Immature natural killer cell (primary cell): ENCODE data around the gene MORN4. TPM values are rescaled to one million over a fixed set of nuclear protein-coding genes. Genes with fewer than 3 reads are reported as not detected.

Source experiments
- DNase-seq, 3 donors: peaks; one replicate each; pipeline ENCODE4 v3.0.0; 2022; ENCODE audit warnings: mixed read lengths in 1 of 3
- H3K27ac Mint-ChIP-seq, 6 donors: one replicate each; pipeline ENCODE4 v1.8.0; 2020; ENCODE audit warnings: mixed read lengths in 6 of 6, mild to moderate bottlenecking in 5 of 6, inconsistent platforms in 4 of 6, moderate library complexity in 3 of 6
- H3K27me3 Mint-ChIP-seq, 3 donors: one replicate each; pipeline ENCODE4 v1.8.0; 2020 to 2021; ENCODE audit warnings: low read depth in 3 of 3, mild to moderate bottlenecking in 3 of 3, mixed read lengths in 3 of 3, moderate library complexity in 3 of 3, inconsistent platforms in 1 of 3
- H3K36me3 Mint-ChIP-seq, 3 donors: one replicate each; pipeline ENCODE4 v1.8.0; 2020; ENCODE audit warnings: mixed read lengths in 3 of 3, inconsistent platforms in 2 of 3, mild to moderate bottlenecking in 2 of 3
- H3K4me1 Mint-ChIP-seq, 2 donors: one replicate each; pipeline ENCODE4 v1.8.0; 2020; ENCODE audit warnings: inconsistent platforms in 2 of 2, mild to moderate bottlenecking in 2 of 2, mixed read lengths in 2 of 2, moderate library complexity in 1 of 2
- H3K4me3 Mint-ChIP-seq, 5 donors: one replicate each; pipeline ENCODE4 v1.8.0; 2020; ENCODE audit warnings: mild to moderate bottlenecking in 5 of 5, mixed read lengths in 5 of 5, inconsistent platforms in 3 of 5, moderate library complexity in 3 of 5
- H3K9me3 Mint-ChIP-seq, 6 donors: one replicate each; pipeline ENCODE4 v1.8.0; 2020; ENCODE audit warnings: mild to moderate bottlenecking in 6 of 6, mixed read lengths in 6 of 6, inconsistent platforms in 4 of 6, moderate library complexity in 3 of 6
- polyA plus RNA-seq, 3 donors: library from polyadenylated mRNA; unstranded; fragments of 300-500 nt; fragmentation: Illumina TruSeq; gene quantifications; one replicate each; pipeline ENCODE4 v1.2.3, GENCODE V29; 2021

MORN4 gene
- polyA plus RNA-seq, 3 donors from 2014 or later: 0.80 to 6.1 (median 1.1) TPM

DNA sequence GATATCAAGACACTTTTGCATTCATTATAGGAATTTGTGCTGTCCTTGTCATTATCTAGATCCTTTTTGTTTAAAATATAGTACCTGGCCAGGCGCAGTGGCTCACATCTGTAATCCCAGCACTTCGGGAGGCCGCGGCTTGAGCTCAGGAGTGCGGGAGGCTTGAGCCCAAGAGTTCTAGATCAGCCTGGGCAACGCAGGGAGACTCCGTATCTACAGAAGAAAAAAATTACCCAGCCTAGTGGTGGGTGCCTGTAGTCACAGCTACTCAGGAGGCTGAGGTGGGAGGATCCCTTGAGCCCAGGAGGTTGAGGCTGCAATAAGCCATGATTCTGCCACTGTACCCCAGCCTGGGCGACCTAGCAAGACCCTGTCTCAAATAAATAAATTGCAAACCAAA lies 621 bp upstream of the MORN4 start:
- H3K27me3 Mint-ChIP-seq: peaks cover 8 to 12% (median 11%) of the 10 kb centered on the region in 3 donors
- H3K27ac Mint-ChIP-seq: peak overlapping the region in 3 of 6 donors; percentile 26 to 92 (median 85)
- H3K36me3 Mint-ChIP-seq: peaks cover 0 to 4% (median 0%) of the 10 kb centered on the region in 3 donors
- peak overlapping the region; percentile 95 to 100 (median 95) for H3K4me3 Mint-ChIP-seq
- H3K9me3 Mint-ChIP-seq: no peaks in the 10 kb centered on the region
- peaks cover 13 to 17% of the 10 kb centered on the region in 2 donors for H3K4me1 Mint-ChIP-seq
- peak in 2 of 3 donors; percentile 11 to 18 for DNase-seq

DNA sequence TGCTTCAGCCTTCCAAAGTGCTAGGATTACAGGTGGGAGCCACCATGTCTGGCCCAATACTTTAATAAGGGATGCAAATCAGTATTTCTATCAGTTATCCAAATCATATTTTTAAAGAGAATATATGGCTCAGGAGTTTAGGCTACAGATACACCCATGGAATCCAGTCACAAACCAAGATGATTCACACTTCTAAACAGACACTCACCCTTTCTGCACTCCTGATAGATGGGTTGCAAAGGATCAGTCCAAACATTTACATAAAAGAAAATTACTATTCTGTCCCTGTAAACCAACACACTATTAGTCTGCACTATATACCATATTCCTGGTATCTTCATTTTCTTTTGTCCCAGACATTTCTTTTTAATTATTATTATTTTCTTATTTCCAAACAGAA lies 2.2 kb downstream of the MORN4 start:
- Mint-ChIP-seq H3K4me3 (no peak overlapping the region), H3K9me3 (no peaks in the 10 kb centered on the region), H3K27me3 (peaks cover 8 to 12% (median 11%) of the 10 kb centered on the region in 3 donors), H3K4me1 (peaks cover 13 to 17% of the 10 kb centered on the region in 2 donors), H3K36me3 (peaks cover 0 to 4% (median 0%) of the 10 kb centered on the region in 3 donors), H3K27ac (no peak overlapping the region)
- DNase-seq: no peak

DNA sequence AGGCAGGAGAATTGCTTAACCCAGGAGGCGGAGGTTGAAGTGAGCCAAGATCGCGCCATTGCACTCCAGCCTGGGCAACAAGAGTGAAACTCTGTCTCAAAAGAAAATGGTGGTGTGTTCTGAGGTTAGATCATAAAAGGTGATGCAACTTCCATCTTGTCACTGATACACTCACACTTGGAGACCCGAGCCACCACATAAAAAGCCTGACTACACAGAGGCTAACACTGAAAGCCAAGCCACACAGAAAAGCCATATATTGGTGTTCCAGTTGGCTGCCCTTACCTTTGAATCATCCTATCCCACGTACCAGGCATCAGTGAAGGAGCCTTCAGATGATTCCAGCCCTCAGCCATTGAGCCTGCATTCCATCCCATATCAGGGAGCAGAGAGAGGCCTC lies 4.0 kb downstream of the MORN4 start:
- Mint-ChIP-seq H3K9me3 (no peaks in the 10 kb centered on the region), H3K4me3 (no peak overlapping the region), H3K4me1 (peaks cover 13 to 17% of the 10 kb centered on the region in 2 donors), H3K36me3 (peaks cover 0 to 4% (median 0%) of the 10 kb centered on the region in 3 donors), H3K27me3 (peaks cover 8 to 12% (median 11%) of the 10 kb centered on the region in 3 donors), H3K27ac (no peak overlapping the region)
- DNase-seq: no peak

DNA sequence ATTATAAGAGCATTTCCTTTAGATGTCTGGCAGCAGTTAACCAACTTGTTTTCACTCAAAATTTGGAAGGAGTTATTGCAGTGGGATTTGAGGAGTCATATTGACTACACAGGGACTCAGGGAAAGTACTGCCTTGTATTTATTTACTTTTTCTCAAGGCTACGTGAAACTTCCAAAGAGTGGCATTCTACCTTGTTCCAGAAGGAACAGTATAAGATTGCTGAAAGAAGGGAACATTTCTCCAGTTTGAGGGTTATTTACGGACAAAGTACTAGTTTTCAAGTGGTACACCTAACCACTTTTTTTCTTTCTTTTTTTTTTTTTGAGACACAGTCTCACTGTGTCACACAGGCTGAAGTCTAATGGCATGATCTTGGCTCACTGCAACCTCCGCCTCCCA lies 5.1 kb downstream of the MORN4 start:
- no peak overlapping the region for H3K4me3 Mint-ChIP-seq
- no peaks in the 10 kb centered on the region for H3K9me3 Mint-ChIP-seq
- peaks cover 6 to 8% of the 10 kb centered on the region in 2 donors for H3K4me1 Mint-ChIP-seq
- peaks cover 2 to 7% (median 6%) of the 10 kb centered on the region in 3 donors for H3K27me3 Mint-ChIP-seq
- no peak for DNase-seq
- H3K36me3 Mint-ChIP-seq: peaks cover 0 to 4% (median 0%) of the 10 kb centered on the region in 3 donors
- no peak overlapping the region for H3K27ac Mint-ChIP-seq

DNA sequence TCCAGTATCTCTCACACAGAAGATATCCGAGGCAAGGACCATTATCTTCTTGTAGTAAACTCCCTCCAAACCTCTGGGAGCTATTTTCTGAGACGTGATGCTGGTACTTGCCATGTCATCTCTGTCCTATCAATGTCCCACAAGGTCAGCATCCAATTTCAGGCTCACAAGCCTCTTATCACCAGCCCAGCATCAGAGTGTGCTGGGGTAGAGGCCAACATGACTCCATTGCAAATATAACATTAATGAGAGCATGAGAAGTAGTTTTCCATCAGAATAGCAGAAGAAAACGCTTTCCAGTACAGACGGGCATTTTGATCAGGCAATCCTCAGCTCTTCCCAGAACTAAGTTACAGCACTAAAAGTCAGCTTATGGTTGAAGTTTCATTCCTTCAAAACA lies 5.6 kb downstream of the MORN4 start:
- H3K27me3 Mint-ChIP-seq: peaks cover 0 to 4% (median 1%) of the 10 kb centered on the region in 3 donors
- H3K36me3 Mint-ChIP-seq: peaks cover 0 to 4% (median 0%) of the 10 kb centered on the region in 3 donors

DNA sequence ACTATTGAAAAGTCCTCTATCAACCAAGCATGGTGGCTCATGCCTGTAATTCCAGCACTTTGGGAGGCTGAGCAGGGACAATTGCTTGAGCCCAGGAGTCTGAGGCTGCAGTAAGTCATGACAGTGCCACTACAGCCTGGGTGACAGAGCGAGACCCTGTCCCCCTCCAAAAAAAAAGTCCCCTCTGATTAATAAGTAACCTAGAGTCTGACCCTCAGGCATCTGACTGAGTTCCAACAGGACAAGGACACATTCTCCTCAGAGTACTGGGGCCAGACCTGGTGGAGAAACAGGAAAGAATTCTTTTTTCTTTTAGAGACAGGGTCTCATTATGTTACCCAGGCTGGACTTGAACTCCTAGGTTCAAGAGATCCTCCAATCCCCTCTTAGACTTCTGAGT lies 10.0 kb downstream of the MORN4 start:
- no peak overlapping the region for H3K4me3 Mint-ChIP-seq
- H3K9me3 Mint-ChIP-seq: no peaks in the 10 kb centered on the region
- no peak overlapping the region for H3K27ac Mint-ChIP-seq
- DNase-seq: no peak
- H3K36me3 Mint-ChIP-seq: no peaks in the 10 kb centered on the region
- no peaks in the 10 kb centered on the region for H3K4me1 Mint-ChIP-seq
- H3K27me3 Mint-ChIP-seq: peaks cover 0 to 4% (median 0%) of the 10 kb centered on the region in 3 donors

More for the DNA sequence above, 5.6 kb downstream of the MORN4 start:
- no peak overlapping the region for H3K4me3 Mint-ChIP-seq
- peak overlapping the region in 1 of 6 donors; percentile 10 for H3K27ac Mint-ChIP-seq
- DNase-seq: no peak
- no peaks in the 10 kb centered on the region for H3K9me3 Mint-ChIP-seq
- H3K4me1 Mint-ChIP-seq: peaks cover under 1 to 3% of the 10 kb centered on the region in 2 donors

DNA sequence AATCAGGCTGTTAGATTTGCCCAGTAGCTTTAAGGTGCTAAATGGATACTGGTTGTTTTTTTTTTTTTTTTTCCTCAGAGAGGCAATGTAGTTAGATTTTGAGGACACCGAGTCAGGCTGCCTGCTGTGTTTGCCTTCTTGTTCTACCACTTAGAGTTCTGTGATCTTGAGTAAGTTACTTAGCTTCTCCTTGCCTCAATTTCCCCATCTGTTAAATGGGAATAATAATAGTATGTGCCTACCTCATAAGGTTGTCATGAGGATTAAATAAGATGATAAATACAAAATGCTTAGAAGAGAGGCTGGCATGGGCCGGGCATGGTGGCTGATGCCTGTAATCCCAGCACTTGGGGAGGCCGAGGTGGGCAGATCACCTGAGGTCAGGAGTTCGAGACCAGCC lies 14.6 kb downstream of the MORN4 start:
- H3K36me3 Mint-ChIP-seq: peaks cover 0 to 7% (median 3%) of the 10 kb centered on the region in 3 donors
- no peak overlapping the region for H3K27ac Mint-ChIP-seq
- peaks cover 0 to 4% (median 0%) of the 10 kb centered on the region in 3 donors for H3K27me3 Mint-ChIP-seq
- no peak for DNase-seq
- no peaks in the 10 kb centered on the region for H3K9me3 Mint-ChIP-seq
- H3K4me1 Mint-ChIP-seq: no peaks in the 10 kb centered on the region
- no peak overlapping the region for H3K4me3 Mint-ChIP-seq

DNA sequence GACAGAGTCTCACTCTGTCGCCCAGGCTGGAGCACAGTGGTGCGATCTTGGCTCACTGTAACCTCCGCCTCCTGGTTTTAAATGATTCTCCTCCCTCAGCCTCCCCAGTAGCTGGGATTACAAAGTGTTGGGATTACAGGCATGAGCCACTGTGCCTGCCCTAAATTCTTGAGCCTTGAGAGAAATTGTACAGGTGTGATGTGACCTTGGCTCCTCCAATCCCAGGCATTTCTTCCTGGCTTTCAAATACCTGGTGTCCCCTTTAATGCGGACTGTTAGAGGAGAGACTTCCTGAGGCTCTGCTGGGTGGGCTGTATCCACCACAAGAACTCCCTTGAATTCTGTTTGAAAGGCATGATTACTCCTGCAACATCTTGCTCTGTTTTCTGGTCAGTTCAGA lies 15.0 kb downstream of the MORN4 start:
- no peak overlapping the region for H3K4me3 Mint-ChIP-seq
- DNase-seq: no peak
- H3K36me3 Mint-ChIP-seq: peaks cover 0 to 7% (median 3%) of the 10 kb centered on the region in 3 donors
- H3K4me1 Mint-ChIP-seq: no peaks in the 10 kb centered on the region
- peaks cover 0 to 4% (median 0%) of the 10 kb centered on the region in 3 donors for H3K27me3 Mint-ChIP-seq
- H3K9me3 Mint-ChIP-seq: no peaks in the 10 kb centered on the region
- H3K27ac Mint-ChIP-seq: no peak overlapping the region

DNA sequence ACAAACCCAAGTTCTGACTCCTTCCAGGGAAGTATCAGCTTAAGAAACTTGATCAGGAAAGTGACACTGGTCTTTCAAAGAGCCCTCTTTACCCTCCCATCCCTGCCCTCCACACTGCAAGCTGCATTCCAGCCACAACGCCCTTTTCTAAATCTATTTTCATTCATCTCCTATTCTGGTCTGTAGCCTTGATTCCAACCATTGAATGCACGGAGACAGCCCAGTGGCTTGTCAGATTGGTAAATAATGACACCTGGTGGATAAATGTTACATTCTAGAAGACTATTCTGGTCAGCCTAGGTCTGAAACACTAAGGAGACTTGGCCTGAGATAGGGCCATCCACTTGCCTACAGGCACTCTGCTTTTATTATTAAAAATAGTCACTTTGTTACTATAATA lies 20.9 kb downstream of the MORN4 start:
- Mint-ChIP-seq H3K36me3 (peaks cover 0 to 7% (median 3%) of the 10 kb centered on the region in 3 donors), H3K4me1 (no peaks in the 10 kb centered on the region), H3K9me3 (no peaks in the 10 kb centered on the region), H3K27ac (no peak overlapping the region), H3K27me3 (no peaks in the 10 kb centered on the region), H3K4me3 (no peak overlapping the region)
- DNase-seq: peak; percentile 14 to 28 (median 24)

DNA sequence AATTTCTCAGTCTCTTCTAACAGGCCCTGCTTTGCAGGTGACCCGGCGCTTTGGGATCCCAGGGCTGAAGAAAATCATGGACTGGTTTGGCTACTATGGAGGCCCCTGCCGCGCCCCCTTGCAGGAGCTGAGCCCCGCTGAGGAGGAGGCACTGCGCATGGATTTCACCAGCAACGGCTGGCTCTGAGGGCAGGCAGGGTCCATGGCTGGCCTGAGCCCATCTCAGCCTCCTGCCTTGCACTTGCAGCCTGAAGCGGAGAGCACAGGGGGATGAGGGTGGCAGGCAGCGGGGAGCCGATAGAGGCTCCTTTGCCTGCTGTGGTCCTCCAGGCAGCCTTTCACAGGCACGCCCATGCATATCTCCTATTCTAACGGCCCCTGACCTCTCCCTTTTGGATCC lies 21.8 kb downstream of the MORN4 start:
- H3K27ac Mint-ChIP-seq: no peak overlapping the region
- DNase-seq: no peak
- no peaks in the 10 kb centered on the region for H3K9me3 Mint-ChIP-seq
- no peaks in the 10 kb centered on the region for H3K4me1 Mint-ChIP-seq
- no peak overlapping the region for H3K4me3 Mint-ChIP-seq
- H3K27me3 Mint-ChIP-seq: peaks cover 0 to 4% (median 0%) of the 10 kb centered on the region in 3 donors
- peaks cover 0 to 3% (median 3%) of the 10 kb centered on the region in 3 donors for H3K36me3 Mint-ChIP-seq

DNA sequence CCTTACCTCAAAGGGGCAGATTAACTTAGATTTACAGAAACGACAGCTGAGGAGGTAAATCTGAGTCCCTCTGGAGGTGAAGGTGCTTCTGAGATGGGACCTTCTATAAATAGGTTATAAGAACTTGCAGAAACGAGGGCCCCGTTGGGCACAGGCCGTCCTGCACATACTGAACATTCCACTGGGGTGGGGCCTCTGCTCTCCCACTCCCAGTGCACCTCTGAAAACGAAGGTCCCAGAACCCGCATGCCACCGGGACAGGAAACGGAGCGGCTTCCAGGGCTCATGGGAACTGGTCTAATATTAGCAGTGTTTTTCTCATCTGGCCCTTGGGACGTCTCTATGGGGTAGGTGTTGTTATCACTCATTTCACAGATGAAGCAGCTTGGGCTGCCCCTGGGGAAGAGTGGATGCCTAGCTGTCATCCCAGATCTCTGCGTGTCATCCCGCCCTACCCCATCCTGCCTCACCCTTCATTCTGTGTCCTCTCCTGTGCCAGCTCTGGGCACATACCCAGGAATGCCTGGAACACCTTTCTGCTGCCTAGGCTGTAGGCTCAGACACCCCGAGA lies 24.2 kb downstream of the MORN4 start:
- Mint-ChIP-seq H3K27ac (no peak overlapping the region), H3K36me3 (no peaks in the 10 kb centered on the region), H3K27me3 (peaks cover 0 to 5% (median 0%) of the 10 kb centered on the region in 3 donors), H3K4me1 (no peaks in the 10 kb centered on the region), H3K4me3 (no peak overlapping the region), H3K9me3 (no peaks in the 10 kb centered on the region)
- no peak for DNase-seq

DNA sequence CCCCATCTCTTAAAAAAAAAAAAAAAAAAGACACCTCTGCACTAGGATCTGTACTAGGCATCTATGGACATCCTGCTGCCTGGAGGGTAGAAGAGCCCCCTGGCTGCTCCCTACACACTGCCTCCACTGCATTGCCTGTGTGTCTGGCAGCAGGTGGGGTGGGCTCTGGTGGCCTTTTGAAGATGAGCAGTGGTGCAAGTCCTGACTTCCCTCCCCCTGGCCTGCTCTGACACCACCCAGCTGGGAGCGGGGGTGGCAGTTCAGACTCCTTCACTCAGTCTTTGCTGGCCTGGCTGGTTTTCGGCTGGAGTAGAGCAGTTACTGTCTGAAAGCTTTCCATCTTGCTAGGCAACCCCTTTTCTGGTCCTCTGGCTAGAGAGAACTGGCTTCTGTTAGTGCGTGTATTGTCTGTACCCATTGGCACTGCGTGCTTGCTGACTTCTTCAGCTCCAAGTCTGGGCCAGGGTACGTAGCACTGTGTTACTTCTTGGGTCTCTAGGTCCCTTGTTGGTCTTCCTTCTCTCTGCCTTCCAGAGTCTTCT lies 26.1 kb downstream of the MORN4 start:
- Mint-ChIP-seq H3K27ac (no peak overlapping the region), H3K4me1 (no peaks in the 10 kb centered on the region), H3K4me3 (no peak overlapping the region), H3K36me3 (no peaks in the 10 kb centered on the region), H3K9me3 (no peaks in the 10 kb centered on the region), H3K27me3 (peaks cover 0 to 5% (median 2%) of the 10 kb centered on the region in 3 donors)
- no peak for DNase-seq

DNA sequence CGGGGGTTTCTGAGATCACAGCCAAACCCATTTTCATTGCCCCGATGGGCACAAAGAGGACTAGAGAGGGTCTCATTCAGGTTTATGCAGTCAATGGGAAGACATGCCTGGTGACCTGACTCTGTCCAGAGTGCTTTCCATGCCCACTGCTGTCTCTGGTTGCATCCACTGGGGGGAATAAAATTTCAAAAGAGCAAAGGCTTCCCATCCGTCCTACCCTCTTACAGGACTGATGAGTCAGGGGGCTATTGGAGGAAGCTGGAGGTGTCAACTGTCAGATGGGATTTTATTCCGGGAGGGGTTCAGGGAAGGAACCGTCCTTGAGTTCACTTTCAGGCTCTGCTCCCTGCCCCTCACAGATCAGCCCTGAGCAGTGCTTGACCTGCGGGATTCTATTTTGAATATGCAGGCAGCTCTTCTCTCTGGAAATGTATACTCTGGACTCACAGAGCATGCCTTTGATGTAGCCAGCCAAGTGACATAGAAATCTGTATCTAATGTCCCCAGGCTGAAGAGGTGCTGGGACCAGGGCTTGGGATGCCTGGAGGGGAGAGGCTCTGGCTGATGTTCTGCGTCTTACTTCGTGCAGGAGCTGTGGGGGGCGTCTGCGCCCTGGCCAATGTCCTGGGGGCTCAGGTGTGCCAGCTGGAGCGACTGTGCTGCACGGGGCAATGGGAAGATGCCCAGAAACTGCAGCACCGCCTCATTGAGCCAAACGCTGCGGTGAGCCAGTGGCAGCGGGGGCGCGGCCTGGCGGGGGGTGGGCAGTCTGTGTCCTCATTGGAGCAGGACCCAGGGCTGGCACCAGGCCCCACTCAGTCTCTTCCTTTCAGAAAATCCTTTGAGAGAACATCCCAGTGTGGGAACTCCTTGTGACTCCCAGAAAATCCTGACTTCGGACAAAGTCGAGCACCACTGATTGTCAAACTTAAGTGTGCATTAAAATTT lies 31.8 kb downstream of the MORN4 start:
- H3K27me3 Mint-ChIP-seq: peaks cover 0 to 5% (median 3%) of the 10 kb centered on the region in 3 donors
- DNase-seq: no peak
- H3K9me3 Mint-ChIP-seq: no peaks in the 10 kb centered on the region
- no peaks in the 10 kb centered on the region for H3K4me1 Mint-ChIP-seq
- H3K27ac Mint-ChIP-seq: no peak overlapping the region
- H3K4me3 Mint-ChIP-seq: no peak overlapping the region
- H3K36me3 Mint-ChIP-seq: no peaks in the 10 kb centered on the region

DNA sequence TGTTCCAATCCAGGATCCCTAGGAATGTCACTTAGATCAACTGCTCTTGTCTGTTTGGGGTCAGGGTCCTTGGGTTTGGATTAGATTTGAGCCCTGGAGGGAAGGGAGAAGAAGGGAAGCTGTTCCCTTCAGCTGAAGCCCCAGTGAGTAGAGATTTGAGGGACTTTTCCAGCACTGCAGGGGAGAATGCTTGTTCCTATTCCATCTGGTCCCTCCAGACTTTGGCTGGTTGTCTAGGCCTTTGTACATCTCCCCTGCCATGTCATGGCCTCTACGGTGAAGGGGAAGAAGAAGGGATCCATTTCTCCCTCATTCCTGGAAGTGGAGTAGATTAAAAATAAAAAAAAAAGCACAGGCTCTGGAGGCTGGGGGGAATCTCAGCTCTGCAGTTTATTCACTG lies 32.7 kb downstream of the MORN4 start:
- Mint-ChIP-seq H3K36me3 (no peaks in the 10 kb centered on the region), H3K27me3 (peaks cover 0 to 6% (median 3%) of the 10 kb centered on the region in 3 donors), H3K4me1 (no peaks in the 10 kb centered on the region), H3K27ac (no peak overlapping the region), H3K9me3 (no peaks in the 10 kb centered on the region), H3K4me3 (no peak overlapping the region)
- no peak for DNase-seq
